Epithelial cell of esophagus (primary cell): ENCODE measurements around the gene CCDC85A.
A peak's percentile ranks its signal among the peaks of the same experiment; 100 is the strongest.

ENCODE experiments used
- DNase-seq: peaks from one replicate; pipeline ENCODE4 v3.0.0; 2010; ENCODE audit warnings: low read depth
- H3K4me3 ChIP-seq: 2 replicates; pipeline ENCODE4 v1.5.1; 2011; ENCODE audit warnings: mild to moderate bottlenecking, low read length, control low read depth
- CTCF ChIP-seq: IDR thresholded peaks from 2 replicates; pipeline ENCODE4 v1.5.1; 2011; ENCODE audit warnings: low read depth, mild to moderate bottlenecking, low read length, control low read depth, inconsistent platforms; ENCODE audit not compliant: insufficient read depth; ENCODE audit errors: missing control alignments

The CCDC85A gene

GRCh38 chr2:56179931-56180330 lies 3.9 kb upstream of the CCDC85A start:
- no peak for DNase-seq
- no peak for TF ChIP-seq CTCF
- no peak overlapping the region for H3K4me3 ChIP-seq

GRCh38 chr2:56182420-56182819 lies 1.4 kb upstream of the CCDC85A start:
- H3K4me3 ChIP-seq, result no peak overlapping the region
- no peak for DNase-seq
- no peak for TF ChIP-seq CTCF

GRCh38 chr2:56184500-56185011 lies 766 bp downstream of the CCDC85A start:
- TF ChIP-seq CTCF, result no peak
- no peak overlapping the region for H3K4me3 ChIP-seq
- peak; percentile 27 for DNase-seq

- no peak for TF ChIP-seq CTCF
- no peak overlapping the region for H3K4me3 ChIP-seq
- DNase-seq, result no peak
Measured at GRCh38 chr2:56185101-56185581, 1.4 kb downstream of the CCDC85A start.

GRCh38 chr2:56185582-56186046 lies 1.8 kb downstream of the CCDC85A start:
- H3K4me3 ChIP-seq, result no peak overlapping the region
- DNase-seq, result peak; percentile 15
- TF ChIP-seq CTCF, result peak; percentile 25

- H3K4me3 ChIP-seq, result no peak overlapping the region
- DNase-seq, result peak; percentile 57
- TF ChIP-seq CTCF, result peak; percentile 64
Measured at GRCh38 chr2:56191617-56192016, 7.8 kb downstream of the CCDC85A start.

GRCh38 chr2:56192664-56193305 lies 9.0 kb downstream of the CCDC85A start:
- no peak for DNase-seq
- no peak for TF ChIP-seq CTCF
- no peak overlapping the region for H3K4me3 ChIP-seq
